ENCODE data around the gene NUDT9.
A peak's percentile ranks its signal among the peaks of the same experiment; 100 is the strongest.
"Not testable (repeated sequence)": the region's sequence is repeated elsewhere in the genome, so short reads cannot be mapped to it uniquely, and the experiment has no call there.

NUDT9 gene

GRCh38 chr4:87409420-87409939 is 12.9 kb upstream of the NUDT9 start:
- DNase-seq (ENCODE audit: low spot score) = no peak

- no peak for DNase-seq (ENCODE audit: low spot score)
These were observed 12.2 kb upstream of the NUDT9 start for GRCh38 chr4:87410157-87410556.

GRCh38 chr4:87410679-87411078 is 11.7 kb upstream of the NUDT9 start:
- no peak for DNase-seq (ENCODE audit: low spot score)

- DNase-seq (ENCODE audit: low spot score) = no peak
These were observed 7.6 kb upstream of the NUDT9 start for GRCh38 chr4:87414816-87415215.

GRCh38 chr4:87416965-87417364 is 5.4 kb upstream of the NUDT9 start:
- no peak for DNase-seq (ENCODE audit: low spot score)

- not testable (repeated sequence) for DNase-seq (ENCODE audit: low spot score)
These were observed 4.0 kb upstream of the NUDT9 start for GRCh38 chr4:87418410-87418809.

- no peak for DNase-seq (ENCODE audit: low spot score)
These were observed 2.7 kb upstream of the NUDT9 start for GRCh38 chr4:87419578-87420249.

GRCh38 chr4:87420276-87420830 is 2.0 kb upstream of the NUDT9 start:
- DNase-seq (ENCODE audit: low spot score) = no peak

- DNase-seq (ENCODE audit: low spot score) = peak; percentile 3
These were observed 1.1 kb downstream of the NUDT9 start for GRCh38 chr4:87423317-87424098.

- DNase-seq (ENCODE audit: low spot score) = not testable (repeated sequence)
These were observed 1.7 kb downstream of the NUDT9 start for GRCh38 chr4:87424099-87424543.

- DNase-seq (ENCODE audit: low spot score) = no peak
These were observed 3.3 kb downstream of the NUDT9 start for GRCh38 chr4:87425711-87426110.

- no peak for DNase-seq (ENCODE audit: low spot score)
These were observed 4.6 kb downstream of the NUDT9 start for GRCh38 chr4:87426865-87427517.

GRCh38 chr4:87427518-87427868 is 5.1 kb downstream of the NUDT9 start:
- no peak for DNase-seq (ENCODE audit: low spot score)

GRCh38 chr4:87428979-87429378 is 6.6 kb downstream of the NUDT9 start:
- no peak for DNase-seq (ENCODE audit: low spot score)

- DNase-seq (ENCODE audit: low spot score) = no peak
These were observed 7.7 kb downstream of the NUDT9 start for GRCh38 chr4:87430038-87430437.

GRCh38 chr4:87433342-87433741 is 11.0 kb downstream of the NUDT9 start:
- DNase-seq (ENCODE audit: low spot score) = no peak

GRCh38 chr4:87442889-87443288 is 20.5 kb downstream of the NUDT9 start:
- no peak for DNase-seq (ENCODE audit: low spot score)

GRCh38 chr4:87444741-87445140 is 22.4 kb downstream of the NUDT9 start:
- no peak for DNase-seq (ENCODE audit: low spot score)

- DNase-seq (ENCODE audit: low spot score) = no peak
These were observed 23.6 kb downstream of the NUDT9 start for GRCh38 chr4:87445964-87446363.

- not testable (repeated sequence) for DNase-seq (ENCODE audit: low spot score)
These were observed 24.0 kb downstream of the NUDT9 start for GRCh38 chr4:87446375-87446774.

- DNase-seq (ENCODE audit: low spot score) = no peak
These were observed 29.2 kb downstream of the NUDT9 start for GRCh38 chr4:87451537-87451936.

- DNase-seq (ENCODE audit: low spot score) = no peak
These were observed 36.5 kb downstream of the NUDT9 start for GRCh38 chr4:87458913-87459312.

GRCh38 chr4:87461281-87461700 is 38.9 kb downstream of the NUDT9 start:
- DNase-seq (ENCODE audit: low spot score) = no peak

Data from CD4-positive, alpha-beta T cell treated with Interleukin-2 at 100 ng/mL for 4 hours (primary cell).